Measurements from ENCODE around the gene KRT3.

- TF ChIP-seq CTCF (IDR thresholded peaks at IDR 0.05) (no peak), POLR2A (IDR thresholded peaks at IDR 0.05) (no peak)
These were observed 32.2 kb upstream of the KRT3 start for GRCh38 chr12:52828156-52828555.
